CD14-positive monocyte (primary cell): ENCODE measurements around the gene RFNG. TPM values are rescaled to one million over a fixed set of nuclear protein-coding genes. Genes with fewer than 3 reads are reported as not detected.

ENCODE experiments used
- DNase-seq, 3 donors: peaks; one replicate each; pipeline ENCODE4 v3.0.0-alpha.2; 2011 to 2022
- H2AFZ ChIP-seq: 2 replicates; pipeline ENCODE4 v1.6.0; 2012; ENCODE audit warnings: mild to moderate bottlenecking, low read depth, low read length, inconsistent platforms; ENCODE audit not compliant: insufficient read depth, poor library complexity, severe bottlenecking
- H3K27ac ChIP-seq, 2 donors: 1 replicate in 1 of 2; 2 replicates in 1 of 2; pipeline ENCODE4 v1.5.1; 2012 to 2013; ENCODE audit warnings: low read length in 2 of 2, control low read depth in 1 of 2, inconsistent platforms in 1 of 2, low read depth in 1 of 2, mild to moderate bottlenecking in 1 of 2
- H3K27me3 ChIP-seq, 2 donors: one replicate each; pipeline versions ENCODE4 v1.6.0 to v1.6.1; 2011 to 2013; ENCODE audit warnings: low read length in 2 of 2; ENCODE audit not compliant: control insufficient read depth in 2 of 2, insufficient read depth in 2 of 2
- H3K36me3 ChIP-seq, 2 donors: replicated peaks in 1 of 2; 1 replicate in 1 of 2; 2 replicates in 1 of 2; pipeline versions ENCODE4 v1.5.1 to v1.6.1; 2012 to 2013; ENCODE audit warnings: low read length in 2 of 2, control low read depth in 1 of 2, inconsistent platforms in 1 of 2, mild to moderate bottlenecking in 1 of 2; ENCODE audit not compliant: insufficient read depth in 2 of 2, control insufficient read depth in 1 of 2
- H3K4me1 ChIP-seq, 2 donors: 1 replicate in 1 of 2; 2 replicates in 1 of 2; pipeline versions ENCODE4 v1.5.1 to v1.6.1; 2012 to 2013; ENCODE audit warnings: low read length in 2 of 2, control low read depth in 1 of 2, inconsistent platforms in 1 of 2, mild to moderate bottlenecking in 1 of 2, moderate library complexity in 1 of 2; ENCODE audit not compliant: insufficient read depth in 2 of 2, control insufficient read depth in 1 of 2
- H3K4me2 ChIP-seq: replicated peaks from 2 replicates; pipeline ENCODE3; 2012; ENCODE audit warnings: low read length, moderate library complexity, mild to moderate bottlenecking; ENCODE audit not compliant: poor library complexity, severe bottlenecking; ENCODE audit errors: extremely low read depth
- H3K4me3 ChIP-seq, 3 experiments: fragments of 200-600 bp in 1 of 3; sonication (generic) in 1 of 3; replicated peaks in 1 of 3; 1 replicate in 2 of 3; 2 replicates in 1 of 3; pipeline ENCODE4 v1.5.1; 2011 to 2013; ENCODE audit warnings: low read length in 3 of 3, mild to moderate bottlenecking in 3 of 3, control low read depth in 2 of 3, low read depth in 2 of 3, inconsistent platforms in 1 of 3, moderate library complexity in 1 of 3
- H3K79me2 ChIP-seq: 2 replicates; pipeline ENCODE4 v1.6.0; 2012; ENCODE audit warnings: mild to moderate bottlenecking, control low read depth, inconsistent platforms, low read length, moderate library complexity; ENCODE audit not compliant: insufficient read depth
- H3K9ac ChIP-seq: 2 replicates; pipeline ENCODE4 v1.6.0; 2017; ENCODE audit warnings: low read length, mild to moderate bottlenecking; ENCODE audit not compliant: insufficient read depth, poor library complexity, severe bottlenecking
- H3K9me3 ChIP-seq, 2 donors: replicated peaks in 1 of 2; 1 replicate in 1 of 2; 2 replicates in 1 of 2; pipeline versions ENCODE4 v1.5.1 to v1.6.1; 2012 to 2013; ENCODE audit warnings: low read length in 2 of 2, control low read depth in 1 of 2; ENCODE audit not compliant: control insufficient read depth in 1 of 2, insufficient read depth in 1 of 2
- H4K20me1 ChIP-seq: 2 replicates; pipeline ENCODE4 v1.6.0; 2012; ENCODE audit warnings: mild to moderate bottlenecking, low read length, control low read depth, moderate library complexity; ENCODE audit not compliant: insufficient read depth
- H3K27ac Mint-ChIP-seq, 7 donors: one replicate each; pipeline ENCODE4 v1.8.0; 2020; ENCODE audit warnings: mild to moderate bottlenecking in 7 of 7, mixed read lengths in 7 of 7, moderate library complexity in 6 of 7, inconsistent platforms in 2 of 7
- H3K27me3 Mint-ChIP-seq, 3 donors: one replicate each; pipeline ENCODE4 v1.8.0; 2021 to 2022; ENCODE audit warnings: low read depth in 3 of 3, mild to moderate bottlenecking in 3 of 3, mixed read lengths in 3 of 3, moderate library complexity in 3 of 3, inconsistent platforms in 1 of 3
- H3K36me3 Mint-ChIP-seq, 2 donors: one replicate each; pipeline ENCODE4 v1.8.0; 2020; ENCODE audit warnings: mixed read lengths in 2 of 2, inconsistent platforms in 1 of 2, mild to moderate bottlenecking in 1 of 2
- H3K4me1 Mint-ChIP-seq: one replicate; pipeline ENCODE4 v1.8.0; 2020; ENCODE audit warnings: mild to moderate bottlenecking, mixed read lengths
- H3K4me3 Mint-ChIP-seq, 2 donors: one replicate each; pipeline ENCODE4 v1.8.0; 2020; ENCODE audit warnings: mild to moderate bottlenecking in 2 of 2, mixed read lengths in 2 of 2, moderate library complexity in 1 of 2
- H3K9me3 Mint-ChIP-seq, 7 donors: one replicate each; pipeline ENCODE4 v1.8.0; 2020 to 2022; ENCODE audit warnings: mixed read lengths in 7 of 7, mild to moderate bottlenecking in 6 of 7, moderate library complexity in 6 of 7, inconsistent platforms in 2 of 7
- CTCF ChIP-seq: fragments of 200-600 bp; IDR thresholded peaks from one replicate; pipeline ENCODE4 v1.8.0; 2022; ENCODE audit warnings: antibody characterized with exemption, mild to moderate bottlenecking
- WGBS: methylation state at CpG from one replicate; pipeline ENCODE4 v1.1.5; 2013; ENCODE audit warnings: missing lambda C conversion rate; ENCODE audit not compliant: insufficient coverage; 5-methylcytosine and 5-hydroxymethylcytosine counted together
- intact Hi-C, 2 donors: fragments of 100-400 bp; cut with micrococcal nuclease; formaldehyde crosslinking; loops; one replicate each; pipeline versions ENCODE4 v1.15.0 to v1.15.1; 2023
- polyA plus RNA-seq, 3 donors: library from polyadenylated mRNA; depleted of rRNA in 1 of 3; unstranded in 2 of 3; stranded (reverse) in 1 of 3; fragments of 300-500 nt in 2 of 3; fragments of >200 nt in 1 of 3; fragmentation: Illumina TruSeq in 2 of 3; gene quantifications; 1 replicate in 2 of 3; 2 replicates in 1 of 3; pipeline ENCODE4 v1.2.3, GENCODE V29; 2012 to 2021

Gene RFNG
- polyA plus RNA-seq, 3 donors, result 1.5 to 32.4 (median 4.1) TPM

GRCh38 chr17:82024859-82025258 is 26.8 kb downstream of the RFNG start:
- no peak overlapping the region for H3K4me3 Mint-ChIP-seq
- TF ChIP-seq CTCF, result no peak
- peaks cover 27% of the 10 kb centered on the region for H4K20me1 ChIP-seq
- H3K4me3 ChIP-seq, result no peak overlapping the region
- peaks cover 28 to 42% of the 10 kb centered on the region in 2 donors for H3K4me1 ChIP-seq
- H3K36me3 ChIP-seq, result peaks cover 0 to 4% of the 10 kb centered on the region in 2 donors
- WGBS, result 95% methylated on average over 12 of the region's 17 CpGs
- intact Hi-C loops, result loop anchor here in 1 of 2 donors (5.0 to 10.0 kb wide), 2 partner anchors 48 to 300 kb away; partner anchors contain the start of gene ASPSCR1
- no peak overlapping the region for H3K27ac Mint-ChIP-seq
- H3K9me3 ChIP-seq, result no peaks in the 10 kb centered on the region
- H3K4me1 Mint-ChIP-seq, result peaks cover 36% of the 10 kb centered on the region
- H3K79me2 ChIP-seq, result peaks cover 33% of the 10 kb centered on the region
- H3K36me3 Mint-ChIP-seq, result peaks cover 12 to 34% of the 10 kb centered on the region in 2 donors
- H2AFZ ChIP-seq, result no peak overlapping the region
- no peak overlapping the region for H3K9ac ChIP-seq
- H3K27me3 Mint-ChIP-seq, result peaks cover 3 to 4% (median 3%) of the 10 kb centered on the region in 3 donors
- H3K9me3 Mint-ChIP-seq, result no peaks in the 10 kb centered on the region
- H3K27me3 ChIP-seq, result no peaks in the 10 kb centered on the region
- DNase-seq, result no peak
- H3K4me2 ChIP-seq, result no peak overlapping the region
- no peak overlapping the region for H3K27ac ChIP-seq

- peak overlapping the region; percentile 65 for H3K9ac ChIP-seq
- peaks cover 0 to 10% of the 10 kb centered on the region in 2 donors for H3K36me3 ChIP-seq
- peak overlapping the region; percentile 62 to 96 (median 76) for H3K4me3 ChIP-seq
- H3K79me2 ChIP-seq, result peaks cover 34% of the 10 kb centered on the region
- H3K4me2 ChIP-seq, result peak overlapping the region; percentile 99
- no peak for DNase-seq
- Mint-ChIP-seq H3K36me3 (peaks cover 13 to 31% of the 10 kb centered on the region in 2 donors), H3K27ac (no peak overlapping the region), H3K4me1 (peaks cover 31% of the 10 kb centered on the region), H3K9me3 (no peaks in the 10 kb centered on the region), H3K27me3 (peaks cover 0 to 1% (median 1%) of the 10 kb centered on the region in 3 donors), H3K4me3 (peak overlapping the region; percentile 80 to 88)
- H2AFZ ChIP-seq, result peak overlapping the region; percentile 96
- TF ChIP-seq CTCF, result no peak
- intact Hi-C loops, result loop anchor here (1.0 to 10.0 kb wide), 4 partner anchors 46 to 301 kb away; partner anchors contain the start of gene ASPSCR1 (in 2 of the 2)
- H3K27ac ChIP-seq, result no peak overlapping the region
- WGBS, result 4% methylated on average over 55 of the region's 55 CpGs
- no peaks in the 10 kb centered on the region for H3K9me3 ChIP-seq
- peaks cover 26 to 37% of the 10 kb centered on the region in 2 donors for H3K4me1 ChIP-seq
- H4K20me1 ChIP-seq, result peaks cover 32% of the 10 kb centered on the region
- H3K27me3 ChIP-seq, result no peaks in the 10 kb centered on the region
Measured at GRCh38 chr17:82023447-82024241, 28.0 kb downstream of the RFNG start.
